HEK293T (cell line): ENCODE results near the gene SLC25A30.
A peak's percentile ranks its signal among the peaks of the same experiment; 100 is the strongest.
"Not testable (repeated sequence)": the region's sequence is repeated elsewhere in the genome, so short reads cannot be mapped to it uniquely, and the experiment has no call there.

Experiments
- CTCF ChIA-PET: fragments of 350-600 bp; formaldehyde crosslinking; extraction: SDS; loops from one replicate; lab custom pipeline; 2021; ENCODE audit warnings: antibody characterized with exemption, inconsistent platforms; lab: Yijun Ruan, JAX
- POLR2A ChIA-PET: fragments of 350-600 bp; formaldehyde crosslinking; extraction: SDS; loops from one replicate; lab custom pipeline; 2020; ENCODE audit warnings: antibody characterized with exemption, inconsistent platforms; lab: Yijun Ruan, JAX
- DNase-seq: peaks from one replicate; pipeline ENCODE4 v3.0.0; 2012; ENCODE audit warnings: mixed read lengths; ENCODE audit errors: extremely low spot score
- ARNT ChIP-seq: fragments of 450-650 bp; IDR thresholded peaks from 2 replicates; pipeline ENCODE4 v1.6.1; 2017; ENCODE audit warnings: mild to moderate bottlenecking
- BHLHE40 ChIP-seq: fragments of 450-650 bp; IDR thresholded peaks from 2 replicates; pipeline ENCODE4 v1.6.1; 2016; ENCODE audit warnings: mild to moderate bottlenecking, moderate library complexity, borderline replicate concordance
- CTBP1 ChIP-seq: fragments of 450-650 bp; IDR thresholded peaks from 2 replicates; pipeline ENCODE4 v1.6.1; 2016; ENCODE audit warnings: borderline replicate concordance
- ELF4 ChIP-seq: fragments of 450-650 bp; IDR thresholded peaks from 2 replicates; pipeline ENCODE4 v1.6.1; 2017; ENCODE audit warnings: antibody characterized with exemption
- FOXA1 ChIP-seq: fragments of 450-650 bp; IDR thresholded peaks from 2 replicates; pipeline ENCODE4 v1.6.1; 2016; ENCODE audit warnings: mild to moderate bottlenecking
- FOXK2 ChIP-seq: fragments of 450-650 bp; IDR thresholded peaks from 2 replicates; pipeline ENCODE4 v1.6.1; 2016; ENCODE audit warnings: mild to moderate bottlenecking
- FOXM1 ChIP-seq: fragments of 450-650 bp; IDR thresholded peaks from 2 replicates; pipeline ENCODE4 v1.6.1; 2017; ENCODE audit warnings: mild to moderate bottlenecking, borderline replicate concordance
- HDGF ChIP-seq: fragments of 450-650 bp; IDR thresholded peaks from 2 replicates; pipeline ENCODE4 v1.6.1; 2017; ENCODE audit warnings: antibody characterized with exemption, borderline replicate concordance
- L3MBTL2 ChIP-seq: fragments of 450-650 bp; conservative IDR thresholded peaks from 2 replicates; pipeline ENCODE4 v1.6.1; 2016; ENCODE audit warnings: mild to moderate bottlenecking
- LEF1 ChIP-seq: fragments of 450-650 bp; IDR thresholded peaks from 2 replicates; pipeline ENCODE4 v1.6.1; 2017; ENCODE audit warnings: mild to moderate bottlenecking, borderline replicate concordance
- NFRKB ChIP-seq: fragments of 450-650 bp; IDR thresholded peaks from 2 replicates; pipeline ENCODE4 v1.6.1; 2016; ENCODE audit warnings: mild to moderate bottlenecking, moderate library complexity
- PKNOX1 ChIP-seq: fragments of 450-650 bp; IDR thresholded peaks from 2 replicates; pipeline ENCODE4 v1.6.1; 2016
- SP1 ChIP-seq: fragments of 450-650 bp; IDR thresholded peaks from 2 replicates; pipeline ENCODE4 v1.6.1; 2017
- SUZ12 ChIP-seq: fragments of 450-650 bp; IDR thresholded peaks from 2 replicates; pipeline ENCODE4 v1.6.1; 2016; ENCODE audit warnings: mild to moderate bottlenecking
- TARDBP ChIP-seq: fragments of 450-650 bp; IDR thresholded peaks from 2 replicates; pipeline ENCODE4 v1.6.1; 2016
- ZNF384 ChIP-seq: fragments of 450-650 bp; IDR thresholded peaks from 2 replicates; pipeline ENCODE4 v1.6.1; 2016

Gene SLC25A30

GRCh38 chr13:45393941-45394570, 24.1 kb downstream of the SLC25A30 start:
- peak; percentile 68 for DNase-seq
- CTCF ChIA-PET: interaction anchor here (0.5 to 1.7 kb wide), 5 partner anchors 10 to 94 kb away, joined by 3 to 5 read pairs (median 4); no protein-coding TSS in a partner anchor
- no peak for TF ChIP-seq ZNF384
- no peak for TF ChIP-seq FOXK2
- no peak for TF ChIP-seq CTBP1
- POLR2A ChIA-PET: interaction anchor here (1.0 kb wide), 1 partner anchor 61 kb away, joined by 4 read pairs; no protein-coding TSS in a partner anchor

GRCh38 chr13:45392811-45393210, 25.4 kb downstream of the SLC25A30 start:
- TF ChIP-seq HDGF (no peak), L3MBTL2 (no peak), SP1 (no peak), TARDBP (no peak), PKNOX1 (no peak), FOXM1 (no peak), FOXK2 (no peak), SUZ12 (no peak), LEF1 (no peak), CTBP1 (no peak)
- no peak for DNase-seq
- ChIA-PET POLR2A (no interaction called here), CTCF (interaction anchor here (0.6 kb wide), 1 partner anchor 47 kb away, joined by 3 read pairs; no protein-coding TSS in a partner anchor)

GRCh38 chr13:45391926-45392325, 26.2 kb downstream of the SLC25A30 start:
- ChIA-PET CTCF (no interaction called here), POLR2A (interaction anchor here (0.7 kb wide), 1 partner anchor 57 kb away, joined by 3 read pairs; no protein-coding TSS in a partner anchor)
- DNase-seq: no peak
- TF ChIP-seq CTBP1 (no peak), LEF1 (no peak), FOXM1 (no peak), SUZ12 (no peak), HDGF (no peak), L3MBTL2 (no peak), PKNOX1 (no peak), TARDBP (no peak), BHLHE40 (no peak), FOXA1 (no peak), ZNF384 (no peak), NFRKB (no peak)

DNA sequence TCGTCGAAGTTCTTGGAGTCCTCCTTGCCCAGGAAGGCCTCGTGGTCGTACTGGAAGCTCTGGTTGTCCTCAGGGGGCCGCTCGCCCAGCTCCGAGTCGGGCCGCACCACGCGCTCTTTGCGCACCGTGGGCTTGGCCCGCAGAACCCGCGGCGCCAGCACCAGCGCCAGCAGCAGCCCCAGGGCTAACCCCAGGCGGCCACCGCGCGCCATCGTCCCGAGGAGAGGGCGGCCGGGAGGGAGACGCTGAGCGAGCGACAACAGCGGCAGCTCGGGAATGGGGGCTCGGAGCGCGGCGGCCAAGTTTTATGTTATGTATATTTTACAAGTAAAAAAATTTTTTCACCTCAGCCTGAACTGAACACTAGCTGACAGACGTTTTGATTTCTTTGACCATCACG, 27.0 kb downstream of the SLC25A30 start:
- DNase-seq, POLR2A ChIA-PET, CTCF ChIA-PET: not testable (repeated sequence)

- CTCF ChIA-PET, POLR2A ChIA-PET: not testable (repeated sequence)
Observed at GRCh38 chr13:45390348-45390747, 27.8 kb downstream of the SLC25A30 start.

DNA sequence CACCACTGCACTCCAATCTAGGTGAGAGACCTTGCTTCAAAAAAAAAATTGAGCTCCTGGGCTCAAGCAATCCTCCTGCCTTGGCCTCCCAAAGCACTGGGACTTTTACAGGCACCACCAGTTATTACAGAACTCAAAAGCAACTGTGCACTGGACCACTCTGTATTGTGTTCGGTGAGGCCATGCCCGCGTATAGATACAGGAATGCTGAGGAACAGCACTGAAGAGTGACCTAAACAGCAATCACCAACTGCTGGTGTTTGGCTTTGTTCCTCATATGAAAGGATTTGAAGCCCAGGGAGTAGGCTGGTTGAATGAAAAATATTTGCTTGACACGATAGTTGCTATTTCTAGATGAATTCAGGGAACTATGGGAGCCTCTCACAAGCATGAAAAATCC, 29.5 kb downstream of the SLC25A30 start:
- ChIA-PET CTCF (interaction anchor here (0.6 kb wide), 1 partner anchor 345 kb away, joined by 3 read pairs; no protein-coding TSS in a partner anchor), POLR2A (no interaction called here)
- no peak for DNase-seq
- TF ChIP-seq CTBP1 (no peak), ARNT (no peak), FOXM1 (no peak), HDGF (no peak), ELF4 (no peak), NFRKB (no peak), FOXK2 (no peak), PKNOX1 (no peak), SUZ12 (no peak), LEF1 (no peak), L3MBTL2 (no peak), BHLHE40 (no peak), ZNF384 (no peak), FOXA1 (no peak), SP1 (no peak), TARDBP (no peak)

More at GRCh38 chr13:45390348-45390747, 27.8 kb downstream of the SLC25A30 start:
- DNase-seq: not testable (repeated sequence)

- not testable (repeated sequence) for DNase-seq
- CTCF ChIA-PET: interaction anchor here (0.6 to 0.7 kb wide), 2 partner anchors 31 to 53 kb away, joined by 3 to 5 read pairs; partner anchors contain the start of gene SLC25A30
- POLR2A ChIA-PET: interaction anchor here (0.6 kb wide), 1 partner anchor 20 kb away, joined by 3 read pairs; no protein-coding TSS in a partner anchor
Observed at GRCh38 chr13:45386892-45387575, 31.1 kb downstream of the SLC25A30 start.
